ENCODE data around the gene PNMA5. TPM values are rescaled to one million over a fixed set of nuclear protein-coding genes. Genes with fewer than 3 reads are reported as not detected.
"Not testable (repeated sequence)": the region's sequence is repeated elsewhere in the genome, so short reads cannot be mapped to it uniquely, and the experiment has no call there.

Gene PNMA5
- total RNA-seq, 4 donors from 2014 or later, result not detected

DNA sequence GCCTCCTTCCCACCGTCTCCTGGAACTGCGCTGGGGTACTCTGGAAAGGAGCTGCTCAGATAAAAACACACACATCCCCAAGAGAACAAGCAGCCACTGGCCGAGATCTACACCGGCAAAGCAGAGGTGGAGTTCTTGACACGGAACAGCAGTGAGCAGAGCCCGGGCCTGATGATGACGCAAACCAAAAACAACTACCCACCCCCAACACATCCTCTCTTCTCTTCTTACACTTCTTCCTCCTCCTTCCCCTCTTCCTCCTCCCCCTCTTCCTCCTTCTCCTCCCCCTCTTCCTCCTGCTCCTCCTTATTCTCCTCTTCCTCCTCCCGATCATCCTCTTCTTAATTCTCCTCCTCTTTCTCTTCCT is 4.6 kb downstream of the PNMA5 start:
- Histone ChIP-seq H3K27me3 (no peaks in the 10 kb centered on the region), H3K4me3 (no peak overlapping the region), H3K9me3 (no peaks in the 10 kb centered on the region), H3K4me1 (no peaks in the 10 kb centered on the region), H3K27ac (no peak overlapping the region), H3K36me3 (no peaks in the 10 kb centered on the region)
- in situ Hi-C loops (cut with MboI; ENCODE audit: low pct_ligation_motif_present in 1 of 4, low pct_unique_long_range_greater_than_20kb in 1 of 4, low sequenced_read_pairs in 3 of 4), result no loop called here
- intact Hi-C loops (cut with DNase I; ENCODE audit: low total_unique reads), result no loop called here
- no peak for DNase-seq
- TF ChIP-seq POLR2A (IDR thresholded peaks at IDR 0.05), result no peak
- TF ChIP-seq, protein P1, sequence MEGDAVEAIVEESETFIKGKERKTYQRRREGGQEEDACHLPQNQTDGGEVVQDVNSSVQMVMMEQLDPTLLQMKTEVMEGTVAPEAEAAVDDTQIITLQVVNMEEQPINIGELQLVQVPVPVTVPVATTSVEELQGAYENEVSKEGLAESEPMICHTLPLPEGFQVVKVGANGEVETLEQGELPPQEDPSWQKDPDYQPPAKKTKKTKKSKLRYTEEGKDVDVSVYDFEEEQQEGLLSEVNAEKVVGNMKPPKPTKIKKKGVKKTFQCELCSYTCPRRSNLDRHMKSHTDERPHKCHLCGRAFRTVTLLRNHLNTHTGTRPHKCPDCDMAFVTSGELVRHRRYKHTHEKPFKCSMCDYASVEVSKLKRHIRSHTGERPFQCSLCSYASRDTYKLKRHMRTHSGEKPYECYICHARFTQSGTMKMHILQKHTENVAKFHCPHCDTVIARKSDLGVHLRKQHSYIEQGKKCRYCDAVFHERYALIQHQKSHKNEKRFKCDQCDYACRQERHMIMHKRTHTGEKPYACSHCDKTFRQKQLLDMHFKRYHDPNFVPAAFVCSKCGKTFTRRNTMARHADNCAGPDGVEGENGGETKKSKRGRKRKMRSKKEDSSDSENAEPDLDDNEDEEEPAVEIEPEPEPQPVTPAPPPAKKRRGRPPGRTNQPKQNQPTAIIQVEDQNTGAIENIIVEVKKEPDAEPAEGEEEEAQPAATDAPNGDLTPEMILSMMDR (IDR thresholded peaks at IDR 0.05), result no peak
- WGBS, 2 donors (ENCODE audit: low coverage in 1 of 2), result 67% methylated on average over 8 of the region's 8 CpGs; no CpG with 5 or more reads in 1 of the 2 donors

DNA sequence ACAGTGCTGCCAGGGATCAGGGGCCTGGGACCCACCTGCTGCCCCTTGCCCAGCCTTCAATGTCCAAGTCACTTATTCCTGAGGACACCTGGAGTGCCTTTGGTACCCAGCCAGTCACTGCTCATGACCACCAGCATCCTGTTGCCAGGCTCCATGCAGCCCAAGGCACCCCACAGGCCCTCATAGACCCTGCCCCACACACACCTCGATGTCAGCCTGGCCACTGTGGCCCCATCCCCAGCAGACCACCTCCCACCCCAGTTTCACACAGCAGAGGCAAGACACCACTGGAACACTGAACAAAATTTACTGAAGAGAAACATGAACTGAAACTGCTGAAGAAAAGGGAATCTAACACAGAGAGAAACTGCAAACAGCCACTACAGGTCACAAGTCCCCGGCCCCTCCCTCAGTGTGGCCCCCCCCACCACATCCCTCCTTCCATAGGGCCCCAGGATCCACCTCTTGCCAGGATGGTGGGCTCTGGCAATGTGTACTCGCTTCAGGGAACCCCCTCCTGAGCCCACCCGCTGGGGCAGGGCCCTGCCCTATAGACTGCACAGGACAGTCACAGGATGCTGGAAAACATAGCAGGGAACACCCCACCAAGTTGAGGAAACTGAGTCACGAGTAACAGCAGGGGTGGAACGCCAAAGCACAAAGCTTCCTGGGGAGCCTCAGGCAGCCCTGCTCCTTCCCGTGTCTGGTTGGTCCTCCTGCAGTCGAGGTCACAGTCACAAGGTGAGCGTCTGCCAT is 5.2 kb downstream of the PNMA5 start:
- WGBS, 2 donors (ENCODE audit: low coverage in 1 of 2), result 57 to 70% methylated on average over 2 to 9 of the region's 9 CpGs
- no peaks in the 10 kb centered on the region for H3K27me3 ChIP-seq
- no peaks in the 10 kb centered on the region for H3K4me1 ChIP-seq
- no peak overlapping the region for H3K4me3 ChIP-seq
- no peaks in the 10 kb centered on the region for H3K9me3 ChIP-seq
- DNase-seq, result no peak
- TF ChIP-seq POLR2AphosphoS5 (IDR thresholded peaks at IDR 0.05), result no peak
- TF ChIP-seq EP300 (IDR thresholded peaks at IDR 0.05; ENCODE audit: low read depth), result no peak
- TF ChIP-seq POLR2A (IDR thresholded peaks at IDR 0.05), result no peak
- TF ChIP-seq, protein P1 (IDR thresholded peaks at IDR 0.05), result no peak
- H3K27ac ChIP-seq, result no peak overlapping the region
- intact Hi-C loops (cut with DNase I; ENCODE audit: low total_unique reads), result no loop called here
- no peaks in the 10 kb centered on the region for H3K36me3 ChIP-seq
- in situ Hi-C loops (cut with MboI; ENCODE audit: low pct_ligation_motif_present in 1 of 4, low pct_unique_long_range_greater_than_20kb in 1 of 4, low sequenced_read_pairs in 3 of 4), result no loop called here

DNA sequence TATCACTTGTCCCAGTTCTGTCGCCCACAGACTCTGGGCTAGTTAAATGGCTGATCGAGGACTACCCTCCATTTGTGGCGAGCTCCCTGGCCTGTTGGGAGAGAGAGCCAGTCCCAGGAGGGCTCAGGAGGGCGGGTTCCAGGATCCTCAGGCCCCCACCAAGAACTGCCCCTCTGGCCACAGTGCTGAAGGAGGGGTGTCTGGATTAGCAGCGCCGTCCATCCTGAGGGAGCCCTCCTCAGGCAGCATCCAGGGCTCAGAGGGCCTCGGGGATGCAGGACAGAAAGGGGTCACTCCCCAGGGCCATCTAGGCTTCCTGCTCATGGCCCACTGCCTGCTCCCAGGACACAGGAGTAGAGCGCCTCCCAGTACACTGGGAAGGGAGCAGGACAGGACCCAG is 6.1 kb downstream of the PNMA5 start:
- intact Hi-C loops (cut with DNase I; ENCODE audit: low total_unique reads), result no loop called here
- no peaks in the 10 kb centered on the region for H3K36me3 ChIP-seq
- 85% methylated on average over 2 of the region's 8 CpGs; no CpG with 5 or more reads in 1 of the 2 donors for WGBS, 2 donors (ENCODE audit: low coverage in 1 of 2)
- in situ Hi-C loops (cut with MboI; ENCODE audit: low pct_ligation_motif_present in 1 of 4, low pct_unique_long_range_greater_than_20kb in 1 of 4, low sequenced_read_pairs in 3 of 4), result no loop called here
- H3K9me3 ChIP-seq, result no peaks in the 10 kb centered on the region
- no peaks in the 10 kb centered on the region for H3K4me1 ChIP-seq
- DNase-seq, result no peak
- H3K27ac ChIP-seq, result no peak overlapping the region
- no peaks in the 10 kb centered on the region for H3K27me3 ChIP-seq
- H3K4me3 ChIP-seq, result no peak overlapping the region
- TF ChIP-seq POLR2AphosphoS5 (IDR thresholded peaks at IDR 0.05) (no peak), POLR2A (IDR thresholded peaks at IDR 0.05) (no peak), EP300 (IDR thresholded peaks at IDR 0.05; ENCODE audit: low read depth) (no peak)
- TF ChIP-seq, protein P1 (IDR thresholded peaks at IDR 0.05), result no peak

DNA sequence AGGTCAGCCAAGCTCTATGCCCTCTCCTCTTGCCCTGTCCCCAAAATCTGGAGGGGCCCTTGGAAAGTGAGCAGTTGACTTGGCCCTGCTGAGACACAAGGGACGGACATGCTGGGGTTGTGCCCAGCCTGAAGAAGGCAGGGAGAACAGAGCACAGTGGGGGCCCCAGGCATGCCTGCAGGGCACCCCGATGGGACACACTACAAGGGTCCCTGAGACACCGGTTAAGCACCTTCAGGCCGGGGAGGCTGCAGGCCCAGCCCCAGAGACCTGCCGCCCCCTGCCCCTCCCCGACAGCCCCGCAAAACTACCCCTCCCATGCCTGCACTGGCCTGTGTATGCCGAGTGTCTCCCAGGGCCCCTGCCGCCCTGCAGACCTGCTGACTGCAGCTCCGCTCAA is 6.8 kb downstream of the PNMA5 start:
- H3K4me1 ChIP-seq; H3K27ac ChIP-seq; H3K36me3 ChIP-seq; H3K27me3 ChIP-seq; H3K9me3 ChIP-seq; intact Hi-C loops (cut with DNase I; ENCODE audit: low total_unique reads); DNase-seq; in situ Hi-C loops (cut with MboI; ENCODE audit: low pct_ligation_motif_present in 1 of 4, low pct_unique_long_range_greater_than_20kb in 1 of 4, low sequenced_read_pairs in 3 of 4); H3K4me3 ChIP-seq: not testable (repeated sequence)
- WGBS, 2 donors (ENCODE audit: low coverage in 1 of 2), result no CpG with 5 or more reads among the region's 10 CpGs

DNA sequence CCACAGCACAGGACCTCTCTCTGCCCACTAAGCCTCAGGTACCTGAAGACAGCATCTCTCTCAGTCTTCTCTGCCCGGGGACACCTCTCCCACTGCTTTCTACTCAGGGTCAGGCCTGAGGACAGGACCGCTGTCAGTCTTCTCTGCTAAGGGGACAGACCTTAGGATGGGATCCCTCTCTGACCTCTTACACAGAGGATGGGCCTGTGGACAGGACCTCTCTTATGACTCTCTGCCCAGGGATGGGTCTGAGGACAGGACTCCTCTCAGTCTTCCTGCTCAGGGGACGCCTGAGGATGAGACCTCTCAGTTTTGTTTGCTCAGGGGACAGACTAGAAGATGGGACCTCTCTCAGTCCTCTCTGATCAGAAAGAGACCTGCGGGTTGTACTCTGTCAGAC is 8.5 kb downstream of the PNMA5 start:
- DNase-seq; H3K4me1 ChIP-seq; H3K27ac ChIP-seq; H3K36me3 ChIP-seq; H3K27me3 ChIP-seq; H3K4me3 ChIP-seq; H3K9me3 ChIP-seq; intact Hi-C loops (cut with DNase I; ENCODE audit: low total_unique reads); in situ Hi-C loops (cut with MboI; ENCODE audit: low pct_ligation_motif_present in 1 of 4, low pct_unique_long_range_greater_than_20kb in 1 of 4, low sequenced_read_pairs in 3 of 4): not testable (repeated sequence)
- WGBS, 2 donors (ENCODE audit: low coverage in 1 of 2), result no CpG with 5 or more reads among the region's 4 CpGs
